GM18498 (cell line): ENCODE results near the gene NLRP6.

ENCODE experiments used
- ATAC-seq: cut with Tn5 transposase; IDR thresholded peaks from one replicate; pipeline ENCODE4 v1.9.1; 2021; ENCODE audit warnings: mild to moderate bottlenecking, moderate library complexity; ENCODE audit not compliant: unreplicated experiment

Gene NLRP6

GRCh38 chr11:292211-293121 lies 14.3 kb downstream of the NLRP6 start:
- ATAC-seq, result no peak

- no peak for ATAC-seq
These were observed 15.2 kb downstream of the NLRP6 start for GRCh38 chr11:293271-293851.

- no peak for ATAC-seq
These were observed 15.8 kb downstream of the NLRP6 start for GRCh38 chr11:293852-294661.

GRCh38 chr11:294780-295179 lies 16.6 kb downstream of the NLRP6 start:
- no peak for ATAC-seq

- ATAC-seq, result no peak
These were observed 17.4 kb downstream of the NLRP6 start for GRCh38 chr11:295351-296170.

GRCh38 chr11:296171-297050 lies 18.2 kb downstream of the NLRP6 start:
- no peak for ATAC-seq

GRCh38 chr11:297051-297585 lies 18.9 kb downstream of the NLRP6 start:
- no peak for ATAC-seq

GRCh38 chr11:297586-298405 lies 19.6 kb downstream of the NLRP6 start:
- no peak for ATAC-seq

- no peak for ATAC-seq
These were observed 20.3 kb downstream of the NLRP6 start for GRCh38 chr11:298406-299065.

GRCh38 chr11:299081-299891 lies 21.1 kb downstream of the NLRP6 start, which contains the start of gene IFITM5:
Gene IFITM5 (minus strand): TSS chr11:299526. CDS start chr11:299490, 36 bp downstream.
- ATAC-seq, result no peak

GRCh38 chr11:299951-300735 lies 21.9 kb downstream of the NLRP6 start:
- ATAC-seq, result no peak

- no peak for ATAC-seq
These were observed 25.2 kb downstream of the NLRP6 start for GRCh38 chr11:303363-303762.

- no peak for ATAC-seq
These were observed 25.9 kb downstream of the NLRP6 start for GRCh38 chr11:304061-304506.

- ATAC-seq, result no peak
These were observed 27.0 kb downstream of the NLRP6 start for GRCh38 chr11:304915-305843.

- ATAC-seq, result no peak
These were observed 27.6 kb downstream of the NLRP6 start for GRCh38 chr11:305844-306211.
